Caco-2 (cell line): Measurements from ENCODE around the gene TMEM35B. TPM values are rescaled to one million over a fixed set of nuclear protein-coding genes. Genes with fewer than 3 reads are reported as not detected.

ENCODE experiments used
- BruUV-seq: library from RNA; stranded (reverse); fragments of 400-500 nt; replicated peaks from 2 replicates; lab custom pipeline; 2021; lab: Mats Ljungman, UMichigan
- CTCF ChIA-PET: fragments of 300-600 bp; sonication (Branson Sonifier 250); formaldehyde crosslinking; loops from one replicate; lab custom pipeline; 2022; ENCODE audit warnings: antibody characterized with exemption; lab: Charles Lee
- POLR2A ChIA-PET: fragments of 300-600 bp; sonication (Branson Sonifier 250); formaldehyde crosslinking; loops from one replicate; lab custom pipeline; 2022; ENCODE audit warnings: antibody characterized with exemption; lab: Charles Lee
- DNase-seq, 2 experiments: peaks; one replicate each; pipeline versions ENCODE4 v3.0.0 to v3.0.0-alpha.2; 2020 to 2022
- H3K27me3 ChIP-seq: replicated peaks from 2 replicates; pipeline ENCODE4 v1.6.0; 2011; ENCODE audit warnings: low read length; ENCODE audit not compliant: control insufficient read depth, insufficient read depth
- H3K36me3 ChIP-seq: 2 replicates; pipeline ENCODE4 v1.5.1; 2011; ENCODE audit warnings: low read length; ENCODE audit not compliant: control insufficient read depth, insufficient read depth
- H3K4me1 ChIP-seq: fragments of 250-450 bp; sonication (Bioruptor Pico); 2 replicates; pipeline ENCODE4 v1.5.1; 2020; ENCODE audit warnings: mild to moderate bottlenecking
- H3K4me3 ChIP-seq: 2 replicates; pipeline ENCODE4 v1.5.1; 2011; ENCODE audit warnings: low read depth, mild to moderate bottlenecking, control low read depth, low read length
- H3K9me3 ChIP-seq: fragments of 250-450 bp; sonication (Bioruptor Pico); 2 replicates; pipeline ENCODE4 v1.5.1; 2020; ENCODE audit warnings: mild to moderate bottlenecking, moderate library complexity
- H3K27ac Mint-ChIP-seq: one replicate; pipeline ENCODE4 v1.8.0; 2022; ENCODE audit warnings: mixed read lengths; ENCODE audit not compliant: unreplicated experiment
- H3K27me3 Mint-ChIP-seq: one replicate; pipeline ENCODE4 v1.8.0; 2022; ENCODE audit warnings: mixed read lengths; ENCODE audit not compliant: insufficient read depth, unreplicated experiment
- H3K36me3 Mint-ChIP-seq: one replicate; pipeline ENCODE4 v1.8.0; 2022; ENCODE audit warnings: mild to moderate bottlenecking, mixed read lengths; ENCODE audit not compliant: insufficient read depth, unreplicated experiment
- H3K4me1 Mint-ChIP-seq: one replicate; pipeline ENCODE4 v1.8.0; 2022; ENCODE audit warnings: low read depth, mixed read lengths; ENCODE audit not compliant: unreplicated experiment
- H3K4me3 Mint-ChIP-seq: one replicate; pipeline ENCODE4 v1.8.0; 2022; ENCODE audit warnings: mild to moderate bottlenecking, moderate library complexity, mixed read lengths; ENCODE audit not compliant: unreplicated experiment
- H3K9me3 Mint-ChIP-seq: one replicate; pipeline ENCODE4 v1.8.0; 2022; ENCODE audit warnings: mixed read lengths; ENCODE audit not compliant: unreplicated experiment
- CTCF ChIP-seq, 2 experiments: fragments of 200-600 bp in 1 of 2; IDR thresholded peaks; 1 replicate in 1 of 2; 2 replicates in 1 of 2; pipeline versions ENCODE4 v1.5.1 to v1.8.0; 2011 to 2022; ENCODE audit warnings: antibody characterized with exemption in 1 of 2, control low read depth in 1 of 2, inconsistent platforms in 1 of 2, low read depth in 1 of 2, low read length in 1 of 2, mild to moderate bottlenecking in 1 of 2, moderate library complexity in 1 of 2; ENCODE audit not compliant: insufficient read depth in 1 of 2, severe bottlenecking in 1 of 2, unreplicated experiment in 1 of 2
- intact Hi-C: fragments of 100-400 bp; cut with micrococcal nuclease; formaldehyde crosslinking; loops from one replicate; pipeline ENCODE4 v1.10.0; 2022; ENCODE audit not compliant: unreplicated experiment
- total RNA-seq: library from RNA; stranded (reverse); gene quantifications from 2 replicates; pipeline ENCODE4 v1.2.3, GENCODE V29; 2022

TMEM35B gene
- total RNA-seq, 1 experiment from 2014 or later, result 13.9 TPM

- intact Hi-C loops, result no loop called here
- Histone ChIP-seq H3K36me3 (no peaks in the 10 kb centered on the region), H3K4me1 (no peaks in the 10 kb centered on the region), H3K9me3 (no peaks in the 10 kb centered on the region), H3K4me3 (no peak overlapping the region), H3K27me3 (no peaks in the 10 kb centered on the region)
- H3K27me3 Mint-ChIP-seq, result no peaks in the 10 kb centered on the region
- no peak for DNase-seq
- POLR2A ChIA-PET, result no interaction called here
- CTCF ChIA-PET, result no interaction called here
- H3K4me1 Mint-ChIP-seq, result no peaks in the 10 kb centered on the region
- no peak for TF ChIP-seq CTCF (IDR thresholded peaks at IDR 0.05; ENCODE audit: insufficient read depth in 1 of 2, low read depth in 1 of 2, low read length in 1 of 2, severe bottlenecking in 1 of 2, unreplicated experiment in 1 of 2)
- peaks cover 7% of the 10 kb centered on the region for H3K36me3 Mint-ChIP-seq
- BruUV-seq, result no TSS peak
- H3K27ac Mint-ChIP-seq, result no peak overlapping the region
- H3K4me3 Mint-ChIP-seq, result no peak overlapping the region
- H3K9me3 Mint-ChIP-seq, result no peaks in the 10 kb centered on the region
These were observed 16.6 kb upstream of the TMEM35B start for GRCh38 chr1:35001743-35002142.

GRCh38 chr1:34994878-34995277, 9.7 kb upstream of the TMEM35B start:
- H3K36me3 Mint-ChIP-seq, result peaks cover 7% of the 10 kb centered on the region
- no peak for DNase-seq
- no peak overlapping the region for H3K4me3 Mint-ChIP-seq
- no peak for TF ChIP-seq CTCF (IDR thresholded peaks at IDR 0.05; ENCODE audit: insufficient read depth in 1 of 2, low read depth in 1 of 2, low read length in 1 of 2, severe bottlenecking in 1 of 2, unreplicated experiment in 1 of 2)
- Histone ChIP-seq H3K27me3 (no peaks in the 10 kb centered on the region), H3K4me1 (no peaks in the 10 kb centered on the region), H3K9me3 (no peaks in the 10 kb centered on the region), H3K36me3 (no peaks in the 10 kb centered on the region), H3K4me3 (no peak overlapping the region)
- no peaks in the 10 kb centered on the region for H3K4me1 Mint-ChIP-seq
- POLR2A ChIA-PET, result no interaction called here
- H3K27ac Mint-ChIP-seq, result no peak overlapping the region
- H3K27me3 Mint-ChIP-seq, result no peaks in the 10 kb centered on the region
- BruUV-seq, result no TSS peak
- intact Hi-C loops, result no loop called here
- H3K9me3 Mint-ChIP-seq, result no peaks in the 10 kb centered on the region
- CTCF ChIA-PET, result no interaction called here

- H3K27me3 Mint-ChIP-seq, result no peaks in the 10 kb centered on the region
- intact Hi-C loops, result no loop called here
These were observed 3.4 kb upstream of the TMEM35B start for GRCh38 chr1:34988581-34988980.

More at GRCh38 chr1:34988581-34988980, 3.4 kb upstream of the TMEM35B start:
- BruUV-seq, result no TSS peak
- DNase-seq, result no peak
- TF ChIP-seq CTCF (IDR thresholded peaks at IDR 0.05; ENCODE audit: insufficient read depth in 1 of 2, low read depth in 1 of 2, low read length in 1 of 2, severe bottlenecking in 1 of 2, unreplicated experiment in 1 of 2), result no peak
- H3K9me3 Mint-ChIP-seq, result no peaks in the 10 kb centered on the region
- no peak overlapping the region for H3K4me3 Mint-ChIP-seq
- Histone ChIP-seq H3K36me3 (no peaks in the 10 kb centered on the region), H3K9me3 (no peaks in the 10 kb centered on the region), H3K4me1 (no peaks in the 10 kb centered on the region), H3K27me3 (no peaks in the 10 kb centered on the region), H3K4me3 (no peak overlapping the region)
- H3K4me1 Mint-ChIP-seq, result no peaks in the 10 kb centered on the region
- H3K36me3 Mint-ChIP-seq, result no peaks in the 10 kb centered on the region
- POLR2A ChIA-PET, result no interaction called here
- CTCF ChIA-PET, result no interaction called here
- no peak overlapping the region for H3K27ac Mint-ChIP-seq
